Stimulated activated CD8-positive, alpha-beta memory T cell treated with anti-CD3 and anti-CD28 coated beads, Interleukin-7, amount 100 ng/mL, for 1 hour (primary cell): ENCODE data around the gene FGF3.

Source experiments
- DNase-seq, 2 donors: peaks; one replicate each; pipeline ENCODE4 v3.0.0-alpha.2; 2020; ENCODE audit warnings: low read depth in 2 of 2

FGF3 gene

DNA sequence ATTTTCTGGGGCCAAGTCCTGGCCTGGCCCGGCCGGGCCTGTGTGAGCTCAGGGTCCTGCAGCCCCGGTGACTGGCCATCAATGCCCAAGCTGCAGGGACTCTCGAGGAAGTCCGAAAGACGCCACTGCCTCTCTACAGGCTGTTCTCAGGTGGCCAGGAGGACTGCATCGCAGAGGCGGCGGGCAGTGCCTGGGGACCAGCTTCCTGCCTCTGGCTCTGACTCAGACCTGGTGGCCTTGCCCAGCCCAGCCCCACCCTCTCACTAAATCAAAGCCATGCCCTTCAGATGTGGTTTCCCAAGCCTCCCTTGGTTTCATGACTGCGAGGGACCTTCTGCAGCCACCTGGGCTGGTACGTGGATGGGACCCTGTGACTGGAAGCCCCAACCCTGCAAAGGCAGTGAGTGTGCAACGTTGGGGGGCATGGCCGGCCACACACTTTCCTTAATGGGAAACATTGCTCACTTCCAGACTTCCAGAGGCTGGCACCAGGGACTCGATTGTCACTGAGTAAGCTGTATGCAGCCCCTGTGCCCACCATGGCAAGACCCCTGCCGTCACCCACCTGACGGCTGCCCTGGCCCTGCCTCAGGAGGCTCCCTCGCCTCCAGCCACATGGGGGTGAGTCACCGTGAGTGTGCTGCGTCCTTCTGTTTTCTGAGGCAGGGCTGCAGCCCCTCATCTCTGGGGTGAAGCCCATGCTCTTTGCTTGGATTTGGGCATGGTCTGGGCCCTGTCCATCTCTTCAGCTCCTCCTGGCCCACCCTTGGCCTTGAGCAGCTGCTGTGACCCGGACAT lies 6.0 kb upstream of the FGF3 start:
- no peak for DNase-seq

- no peak for DNase-seq
Observed at GRCh38 chr11:69823641-69824265, 4.5 kb upstream of the FGF3 start.

DNA sequence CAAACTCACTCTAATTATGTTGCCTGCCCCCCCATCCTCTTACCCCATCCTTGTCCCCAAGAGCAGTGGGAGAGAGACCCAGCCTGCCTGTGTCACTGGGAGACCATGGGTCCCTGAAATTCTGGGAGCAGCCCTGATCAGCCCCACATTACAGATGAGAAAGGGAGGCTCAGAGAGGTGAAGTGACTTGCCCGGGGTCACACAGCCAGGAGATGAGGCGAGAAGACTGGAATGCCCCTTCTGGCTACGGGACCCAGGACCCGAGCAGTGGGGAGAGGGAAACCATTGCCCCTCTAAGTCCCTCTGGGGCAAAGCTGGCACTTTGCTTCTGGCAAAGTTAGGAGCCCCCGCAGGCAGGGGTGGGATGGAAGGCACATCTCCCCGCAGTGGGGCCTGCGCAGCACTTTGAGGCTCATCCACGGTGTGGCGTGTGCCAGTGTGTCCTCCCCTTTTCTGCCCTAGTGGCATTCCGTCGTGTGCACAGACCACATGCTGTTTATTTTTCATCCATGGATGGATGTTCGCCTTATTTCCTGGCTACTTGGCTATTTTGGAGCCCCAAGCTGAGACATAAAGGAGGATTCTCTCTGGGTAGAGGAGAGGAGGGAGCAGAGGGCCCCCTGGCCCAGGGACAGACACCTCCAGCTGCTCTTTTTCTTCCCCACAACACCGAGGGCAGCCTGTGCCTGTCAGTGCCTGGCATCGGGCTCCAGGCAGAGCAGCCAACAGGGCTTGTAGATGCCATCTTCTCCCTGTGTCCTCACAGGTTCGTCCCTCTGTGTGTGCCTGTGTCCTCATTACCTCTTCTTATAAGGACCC lies 3.7 kb upstream of the FGF3 start:
- DNase-seq = no peak

GRCh38 chr11:69821511-69822040 lies 2.4 kb upstream of the FGF3 start:
- no peak for DNase-seq

GRCh38 chr11:69820441-69820840 lies 1.2 kb upstream of the FGF3 start:
- DNase-seq = no peak

DNA sequence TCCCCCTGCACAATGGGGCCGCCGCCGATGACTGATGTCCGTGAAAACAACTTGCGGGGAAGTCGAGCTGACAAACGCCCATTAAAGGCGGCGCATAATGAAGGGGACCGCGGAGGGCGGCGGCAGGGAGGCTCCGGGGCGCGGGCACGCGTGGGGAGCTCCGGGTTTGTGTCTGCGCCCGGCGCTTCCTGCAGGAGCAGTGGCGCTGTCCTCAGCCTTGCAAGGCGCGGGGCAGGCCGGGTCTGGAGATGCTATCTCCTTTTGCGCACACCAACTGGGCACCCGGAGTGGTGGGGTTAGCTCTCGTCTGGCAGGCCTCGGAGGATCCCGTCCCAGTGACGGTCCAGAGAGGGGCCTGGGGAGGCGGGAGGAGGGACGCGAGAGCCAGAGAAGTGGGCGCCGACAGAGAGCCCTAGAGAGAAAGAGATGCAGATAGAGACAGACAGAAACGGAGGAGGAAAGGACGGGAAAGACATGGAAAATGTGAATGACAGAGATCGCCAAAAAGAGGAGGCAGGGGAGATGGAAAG lies 390 bp upstream of the FGF3 start:
- DNase-seq = no peak

DNA sequence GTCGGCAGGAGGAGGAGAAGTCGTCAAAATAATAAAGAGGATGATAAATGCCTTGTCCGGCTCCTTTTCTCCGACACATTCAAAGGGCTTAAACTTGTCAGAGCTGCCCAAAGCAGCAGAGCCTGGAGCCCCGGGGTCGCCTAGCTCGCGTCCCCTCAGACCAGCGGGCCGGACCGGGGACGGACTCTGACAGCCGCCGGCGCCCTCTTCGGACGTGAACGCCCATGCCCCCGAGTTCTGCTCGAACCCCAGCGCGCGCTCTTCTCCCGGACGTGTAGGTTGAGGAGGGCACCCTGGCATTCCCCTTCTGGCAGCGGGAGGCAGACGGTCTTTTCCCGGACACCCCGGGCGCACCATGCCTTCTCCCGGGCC lies 999 bp downstream of the FGF3 start:
- no peak for DNase-seq

GRCh38 chr11:69817265-69818230 lies 1.7 kb downstream of the FGF3 start:
- no peak for DNase-seq

- no peak for DNase-seq
Observed at GRCh38 chr11:69816671-69817070, 2.5 kb downstream of the FGF3 start.

DNA sequence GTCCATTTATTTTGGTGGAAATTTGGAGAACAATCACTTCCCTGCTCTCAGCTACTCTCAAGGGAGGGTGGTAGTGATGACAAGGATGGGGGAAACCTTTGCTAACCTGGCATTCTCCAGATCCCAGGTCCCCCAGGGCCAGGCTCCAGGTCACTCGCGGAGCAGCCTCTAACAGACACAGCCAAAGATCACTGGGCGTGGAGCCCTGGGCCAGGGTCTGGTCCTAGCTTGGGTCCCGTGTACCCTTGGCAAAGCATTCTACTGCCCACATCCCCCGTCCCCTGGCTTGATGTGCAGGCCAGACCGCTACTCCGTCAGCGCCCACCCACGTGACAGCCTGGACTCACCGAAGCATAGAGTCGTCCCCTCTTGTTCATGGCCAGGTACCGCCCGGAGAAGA lies 3.2 kb downstream of the FGF3 start:
- no peak for DNase-seq

DNA sequence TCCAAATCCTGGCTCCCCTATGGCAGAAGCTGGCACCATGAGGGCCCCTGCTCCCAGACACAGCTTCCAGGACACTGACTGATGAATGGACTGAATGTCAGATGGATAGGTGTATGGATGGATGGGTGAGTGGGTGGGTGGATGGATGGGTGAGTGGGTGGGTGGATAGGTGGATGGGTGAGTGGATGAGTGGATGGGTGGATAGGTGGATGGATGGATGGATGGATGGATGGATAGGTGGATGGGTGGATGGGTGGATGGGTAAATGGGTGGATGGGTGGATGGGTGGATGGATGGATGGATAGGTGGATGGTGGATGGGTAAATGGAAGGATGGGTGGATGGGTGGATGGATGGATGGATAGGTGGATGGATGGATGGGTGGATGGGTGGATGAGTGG lies 4.3 kb downstream of the FGF3 start:
- no peak for DNase-seq

DNA sequence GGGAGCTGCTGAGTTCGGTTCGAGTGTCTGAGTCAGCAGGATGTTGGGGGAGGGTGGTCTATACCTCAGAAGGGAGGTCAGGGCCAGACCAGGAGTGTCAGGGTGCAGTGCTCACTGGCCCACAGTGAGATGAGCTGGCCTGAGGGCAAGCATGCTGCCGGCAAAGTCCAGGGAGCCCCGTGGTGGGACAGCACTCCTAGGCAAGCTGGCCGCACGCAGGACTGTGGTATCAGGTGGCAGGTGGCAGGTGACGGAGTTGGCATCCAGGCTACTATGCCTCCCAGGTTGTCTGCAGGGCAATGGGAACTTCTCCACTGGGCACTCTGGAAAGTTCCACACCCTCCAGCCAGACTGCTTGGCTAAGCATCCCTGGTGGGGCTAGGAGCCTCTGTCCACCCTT lies 4.8 kb downstream of the FGF3 start:
- DNase-seq = no peak

DNA sequence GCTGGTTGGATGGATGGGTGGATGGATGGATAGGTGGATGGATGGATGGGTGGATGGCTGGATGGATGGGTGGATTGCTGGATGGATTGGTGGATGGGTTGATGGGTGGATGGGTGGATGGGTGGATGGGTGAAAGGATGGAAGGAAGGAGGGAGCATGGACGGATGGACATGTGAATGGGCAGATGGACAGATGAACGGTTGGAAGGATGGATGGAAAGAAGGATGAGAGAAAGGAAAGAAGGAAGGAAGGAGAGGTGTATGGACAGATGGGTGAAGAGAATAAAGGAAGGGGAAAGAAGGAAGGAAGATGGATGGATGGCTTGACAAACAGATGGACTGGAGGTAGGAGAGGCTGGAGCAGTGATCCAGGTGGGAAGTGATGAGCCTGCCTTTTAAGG lies 5.4 kb downstream of the FGF3 start:
- no peak for DNase-seq

- DNase-seq = no peak
Observed at GRCh38 chr11:69812946-69813345, 6.3 kb downstream of the FGF3 start.

- DNase-seq = no peak
Observed at GRCh38 chr11:69812256-69812655, 7.0 kb downstream of the FGF3 start.

DNA sequence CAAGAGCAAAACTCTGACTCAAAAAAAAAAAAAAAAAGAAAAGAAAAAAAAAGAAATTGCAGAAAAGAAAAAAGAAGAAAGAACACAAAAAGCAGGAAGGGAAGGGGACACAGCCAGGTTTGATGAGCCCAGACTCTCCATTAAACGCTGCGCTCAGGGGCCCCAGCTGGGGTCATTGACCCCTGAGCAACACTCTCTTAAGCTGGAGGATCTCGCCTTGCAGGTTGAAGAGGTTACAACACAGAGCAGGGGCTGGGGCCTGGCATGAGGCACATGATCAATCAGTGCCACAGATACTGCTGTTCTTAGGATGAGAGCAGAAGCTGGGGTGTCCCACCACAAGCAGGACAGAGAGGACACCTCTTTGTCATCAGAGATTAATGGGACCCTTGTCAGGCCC lies 7.8 kb downstream of the FGF3 start:
- DNase-seq = no peak

- DNase-seq = no peak
Observed at GRCh38 chr11:69810289-69811118, 8.7 kb downstream of the FGF3 start.

GRCh38 chr11:69808667-69809086 lies 10.5 kb downstream of the FGF3 start:
- no peak for DNase-seq

DNA sequence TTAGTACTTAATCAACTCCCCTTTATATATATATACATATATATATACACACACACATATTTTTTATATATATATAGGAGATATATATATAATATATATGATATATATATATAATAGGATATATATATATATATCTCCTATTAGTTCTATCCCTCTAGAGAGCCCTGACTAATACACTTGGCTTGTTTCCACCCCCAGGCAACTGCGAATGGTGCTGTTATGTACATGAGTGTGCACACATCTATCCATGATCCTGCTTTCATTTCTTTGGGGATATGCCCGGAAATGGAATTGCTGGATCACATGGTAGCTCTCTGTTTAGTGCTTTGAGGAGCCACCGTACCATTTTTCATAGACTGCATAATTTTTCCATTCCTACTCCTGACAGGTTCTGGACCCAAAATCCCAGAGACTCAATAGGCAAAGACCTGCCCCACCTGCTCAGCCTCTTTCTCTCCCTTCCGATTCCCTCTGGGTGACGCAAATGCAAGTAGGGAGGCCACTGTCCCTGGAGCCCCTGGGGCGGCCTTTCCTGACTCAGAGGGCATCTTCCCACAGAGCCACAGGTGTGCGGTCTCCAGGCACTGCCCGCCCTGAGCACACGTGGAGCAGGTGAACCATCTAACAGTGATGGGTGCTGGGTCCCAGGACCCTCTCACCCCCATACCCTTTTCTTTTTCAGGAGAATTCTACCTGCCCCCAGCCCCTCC lies 12.0 kb downstream of the FGF3 start:
- no peak for DNase-seq
